ENCODE data around the gene SENP7.

DNA sequence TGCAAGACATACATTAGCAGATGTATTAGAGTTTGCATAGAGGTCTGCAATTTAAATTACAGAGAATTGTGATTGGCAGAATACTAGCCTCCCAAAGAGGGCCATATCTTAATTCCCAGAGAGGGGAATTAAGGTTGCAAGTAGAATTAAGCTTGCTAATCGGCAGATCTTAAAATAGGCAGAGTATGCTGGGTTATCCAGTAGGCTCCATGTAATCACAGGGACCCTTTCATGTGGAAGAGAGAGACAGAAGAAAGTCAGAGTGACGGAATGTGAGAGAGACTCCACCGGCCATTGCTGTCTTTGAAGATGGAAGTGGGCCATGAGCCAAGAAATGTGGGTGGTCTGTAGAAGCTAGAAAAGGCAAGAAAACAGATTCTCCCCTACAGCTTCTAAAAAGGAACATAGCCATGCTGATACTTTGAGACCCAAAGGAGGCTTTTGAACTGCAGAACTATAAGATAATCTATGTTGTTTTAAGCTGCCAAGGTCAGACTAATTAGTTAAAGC, 231.4 kb downstream of the SENP7 start:
- TF ChIP-seq POLR2A (IDR thresholded peaks at IDR 0.05), result no peak
- TF ChIP-seq, protein P1, sequence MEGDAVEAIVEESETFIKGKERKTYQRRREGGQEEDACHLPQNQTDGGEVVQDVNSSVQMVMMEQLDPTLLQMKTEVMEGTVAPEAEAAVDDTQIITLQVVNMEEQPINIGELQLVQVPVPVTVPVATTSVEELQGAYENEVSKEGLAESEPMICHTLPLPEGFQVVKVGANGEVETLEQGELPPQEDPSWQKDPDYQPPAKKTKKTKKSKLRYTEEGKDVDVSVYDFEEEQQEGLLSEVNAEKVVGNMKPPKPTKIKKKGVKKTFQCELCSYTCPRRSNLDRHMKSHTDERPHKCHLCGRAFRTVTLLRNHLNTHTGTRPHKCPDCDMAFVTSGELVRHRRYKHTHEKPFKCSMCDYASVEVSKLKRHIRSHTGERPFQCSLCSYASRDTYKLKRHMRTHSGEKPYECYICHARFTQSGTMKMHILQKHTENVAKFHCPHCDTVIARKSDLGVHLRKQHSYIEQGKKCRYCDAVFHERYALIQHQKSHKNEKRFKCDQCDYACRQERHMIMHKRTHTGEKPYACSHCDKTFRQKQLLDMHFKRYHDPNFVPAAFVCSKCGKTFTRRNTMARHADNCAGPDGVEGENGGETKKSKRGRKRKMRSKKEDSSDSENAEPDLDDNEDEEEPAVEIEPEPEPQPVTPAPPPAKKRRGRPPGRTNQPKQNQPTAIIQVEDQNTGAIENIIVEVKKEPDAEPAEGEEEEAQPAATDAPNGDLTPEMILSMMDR (IDR thresholded peaks at IDR 0.05), result no peak

Data from Peyer's patch (tissue), 4 donors.